Cardiac muscle cell (in vitro differentiated cells and primary cell): ENCODE results near the gene METTL8. TPM values are rescaled to one million over a fixed set of nuclear protein-coding genes. Genes with fewer than 3 reads are reported as not detected.

ENCODE experiments used
- DNase-seq, 2 donors: peaks; one replicate each; pipeline versions ENCODE4 v3.0.0 to v3.0.0-alpha.2; 2010 to 2017; ENCODE audit warnings: low read depth in 1 of 2, low spot score in 1 of 2
- H3K27ac ChIP-seq: fragments of 200-600 bp; sonication (generic); 2 replicates; pipeline ENCODE4 v1.5.1; 2016
- H3K27me3 ChIP-seq: fragments of 200-600 bp; sonication (generic); 2 replicates; pipeline ENCODE4 v1.6.0; 2016; ENCODE audit warnings: control low read depth
- H3K36me3 ChIP-seq: fragments of 200-600 bp; sonication (generic); 2 replicates; pipeline ENCODE4 v1.5.1; 2016; ENCODE audit warnings: control low read depth
- H3K4me1 ChIP-seq: fragments of 200-600 bp; sonication (generic); 2 replicates; pipeline ENCODE4 v1.8.1; 2017; ENCODE audit warnings: low read depth, mild to moderate bottlenecking, mixed run types
- H3K4me3 ChIP-seq: fragments of 200-600 bp; sonication (generic); 2 replicates; pipeline ENCODE4 v1.5.1; 2016; ENCODE audit warnings: mild to moderate bottlenecking
- H3K9me3 ChIP-seq: fragments of 200-600 bp; sonication (generic); 2 replicates; pipeline ENCODE4 v1.5.1; 2017; ENCODE audit warnings: low read depth, mild to moderate bottlenecking, control low read depth
- CTCF ChIP-seq: IDR thresholded peaks from 2 replicates; pipeline ENCODE4 v1.5.1; 2012; ENCODE audit warnings: low read depth, mild to moderate bottlenecking, low read length
- polyA plus RNA-seq: library from polyadenylated mRNA; unstranded; fragments of >200 nt; fragmentation: Nextera tagmentation; extraction: Ambion mirVana; gene quantifications from 2 replicates; pipeline ENCODE4 v1.2.1, GENCODE V29; 2016
- total RNA-seq: library from RNA; depleted of rRNA; stranded (reverse); fragments of >200 nt; gene quantifications from 2 replicates; pipeline ENCODE4 v1.2.3, GENCODE V29; 2016

METTL8 gene
- total and polyA plus RNA-seq, 2 experiments from 2014 or later = 12.4 to 15.5 TPM

GRCh38 chr2:171341394-171342066 lies 92.3 kb downstream of the METTL8 start:
- Histone ChIP-seq H3K36me3 (no peaks in the 10 kb centered on the region), H3K9me3 (no peaks in the 10 kb centered on the region), H3K27ac (no peak overlapping the region), H3K27me3 (no peaks in the 10 kb centered on the region), H3K4me3 (no peak overlapping the region), H3K4me1 (no peaks in the 10 kb centered on the region)
- DNase-seq = no peak
- no peak for TF ChIP-seq CTCF

- TF ChIP-seq CTCF = no peak
- no peak for DNase-seq
- H3K36me3 ChIP-seq = no peaks in the 10 kb centered on the region
- no peaks in the 10 kb centered on the region for H3K27me3 ChIP-seq
- no peaks in the 10 kb centered on the region for H3K9me3 ChIP-seq
- H3K27ac ChIP-seq = no peak overlapping the region
- H3K4me1 ChIP-seq = no peaks in the 10 kb centered on the region
- H3K4me3 ChIP-seq = no peak overlapping the region
Measured at GRCh38 chr2:171334946-171335345, 98.8 kb downstream of the METTL8 start.

- no peaks in the 10 kb centered on the region for H3K9me3 ChIP-seq
- no peaks in the 10 kb centered on the region for H3K27me3 ChIP-seq
- H3K27ac ChIP-seq = no peak overlapping the region
- H3K36me3 ChIP-seq = no peaks in the 10 kb centered on the region
- no peak overlapping the region for H3K4me3 ChIP-seq
- no peak for DNase-seq
- no peak for TF ChIP-seq CTCF
- no peaks in the 10 kb centered on the region for H3K4me1 ChIP-seq
Measured at GRCh38 chr2:171334171-171334570, 99.6 kb downstream of the METTL8 start.

GRCh38 chr2:171330155-171330956 lies 103.4 kb downstream of the METTL8 start:
- Histone ChIP-seq H3K4me1 (no peaks in the 10 kb centered on the region), H3K4me3 (no peak overlapping the region), H3K9me3 (no peaks in the 10 kb centered on the region), H3K36me3 (no peaks in the 10 kb centered on the region), H3K27me3 (no peaks in the 10 kb centered on the region), H3K27ac (no peak overlapping the region)
- no peak for TF ChIP-seq CTCF
- no peak for DNase-seq

GRCh38 chr2:171327043-171327496 lies 106.7 kb downstream of the METTL8 start:
- Histone ChIP-seq H3K9me3 (no peaks in the 10 kb centered on the region), H3K27ac (no peak overlapping the region), H3K4me3 (no peak overlapping the region), H3K27me3 (no peaks in the 10 kb centered on the region), H3K36me3 (no peaks in the 10 kb centered on the region), H3K4me1 (no peaks in the 10 kb centered on the region)
- DNase-seq = no peak
- TF ChIP-seq CTCF = no peak
